Inferior parietal cortex (tissue), 1 donor: ENCODE data around the gene ZP2.

ENCODE experiments used
- DNase-seq: peaks from one replicate; pipeline ENCODE4 v3.0.0-alpha.2; 2016; ENCODE audit errors: extremely low spot score

Gene ZP2

DNA sequence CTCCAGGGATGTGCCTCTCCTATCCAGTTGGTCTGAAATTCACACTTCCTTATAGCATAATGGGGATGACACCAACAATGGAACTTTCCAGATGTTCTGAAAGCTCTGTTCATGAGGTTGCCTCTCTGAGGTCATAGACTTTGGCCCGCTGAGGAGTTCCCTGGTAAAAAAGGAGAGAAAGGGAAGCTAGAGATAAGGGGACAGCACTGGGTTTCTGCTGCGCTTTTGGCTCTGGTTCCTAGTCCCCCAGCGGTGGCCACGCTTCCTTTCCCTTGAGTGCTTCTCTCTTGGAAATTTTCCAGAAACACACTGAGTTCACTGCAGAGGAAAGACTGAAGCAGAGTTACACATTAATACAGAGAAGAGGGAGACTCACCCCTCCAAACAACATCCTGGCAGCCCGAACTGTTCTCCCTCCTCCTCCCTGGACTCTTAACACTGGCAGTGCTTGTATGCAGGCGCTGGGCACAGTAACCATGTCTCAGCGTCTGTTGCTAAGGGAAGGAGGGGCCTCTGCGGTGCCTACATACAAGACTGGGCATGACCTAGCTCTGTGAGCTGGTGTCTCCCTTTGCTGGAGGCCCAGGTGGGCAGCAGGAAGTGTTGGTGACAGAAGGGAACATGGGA, 60.9 kb downstream of the ZP2 start, which contains the start of gene DNAH3:
TSS of gene DNAH3 (minus strand) at position 472 of the 627 bp plus-strand sequence. CDS start 527 bp downstream, outside the sequence.
- DNase-seq, result no peak
